Peyer's patch (tissue), 4 donors: ENCODE measurements around the gene ZBTB16. TPM values are rescaled to one million over a fixed set of nuclear protein-coding genes. Genes with fewer than 3 reads are reported as not detected.

Source experiments
- DNase-seq, 3 donors: peaks; one replicate each; pipeline ENCODE4 v3.0.0-alpha.2; 2017 to 2019
- H3K27ac ChIP-seq, 4 donors: fragments of 200-600 bp; sonication (generic); one replicate each; pipeline ENCODE4 v1.5.1; 2016 to 2019
- H3K27me3 ChIP-seq, 2 donors: fragments of 200-600 bp; sonication (generic); one replicate each; pipeline ENCODE4 v1.5.1; 2019
- H3K36me3 ChIP-seq, 3 donors: fragments of 200-600 bp; sonication (generic); one replicate each; pipeline ENCODE4 v1.5.1; 2016 to 2019
- H3K4me1 ChIP-seq, 4 donors: fragments of 200-600 bp; sonication (generic); one replicate each; pipeline ENCODE4 v1.5.1; 2016 to 2019
- H3K4me3 ChIP-seq, 4 donors: fragments of 200-600 bp; sonication (generic); 1 replicate in 3 of 4; 2 replicates in 1 of 4; pipeline ENCODE4 v1.5.1; 2016 to 2019; ENCODE audit warnings: mild to moderate bottlenecking in 1 of 4
- H3K9me3 ChIP-seq, 4 donors: fragments of 200-600 bp; sonication (generic); one replicate each; pipeline ENCODE4 v1.5.1; 2016 to 2019; ENCODE audit warnings: mild to moderate bottlenecking in 1 of 4
- POLR2A ChIP-seq, 2 donors: fragments of 450-650 bp; IDR thresholded peaks; one replicate each; pipeline ENCODE4 v1.5.1; 2017; ENCODE audit warnings: antibody characterized with exemption in 2 of 2, mild to moderate bottlenecking in 2 of 2, moderate library complexity in 2 of 2
- total RNA-seq, 4 donors: library from RNA; depleted of rRNA; stranded (reverse); fragments of >200 nt; gene quantifications; one replicate each; pipeline ENCODE4 v1.1.0, GENCODE V29; 2016
- TF ChIP-seq, protein P1 (sequence below), 6 experiments: fragments of 450-650 bp in 4 of 6; fragments of 200-600 bp in 2 of 6; sonication (generic) in 1 of 6; IDR thresholded peaks; one replicate each; pipeline ENCODE4 v1.5.1; 2017 to 2019; ENCODE audit warnings: antibody characterized with exemption in 6 of 6, mild to moderate bottlenecking in 3 of 6, moderate library complexity in 1 of 6

The ZBTB16 gene
- total RNA-seq, 4 donors from 2014 or later: 84.8 to 257 (median 155) TPM

DNA sequence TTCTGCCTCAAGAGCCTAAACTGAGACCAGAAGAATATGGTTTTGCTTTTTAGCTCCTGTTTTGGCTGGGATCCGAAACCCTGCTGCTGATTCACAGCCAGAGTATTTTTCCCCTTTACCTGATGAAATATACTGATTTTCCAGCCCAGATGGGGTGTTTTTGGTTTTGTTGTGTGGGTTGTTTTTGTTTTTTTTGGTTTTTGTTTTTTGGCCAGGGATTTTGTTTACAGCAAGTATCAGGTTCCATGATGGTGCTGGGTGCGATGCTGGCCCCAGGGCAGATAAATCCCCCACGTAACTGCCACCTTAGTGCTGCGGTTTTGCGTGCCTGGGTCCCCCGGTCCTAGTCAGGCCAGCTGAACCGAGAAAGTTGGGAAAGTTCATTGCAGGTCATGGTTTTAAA is 103.7 kb downstream of the ZBTB16 start:
- DNase-seq: no peak
- Histone ChIP-seq H3K4me3 (peak overlapping the region in 2 of 4 donors; percentile 2 to 3), H3K27ac (peak overlapping the region; percentile 77 to 97 (median 92)), H3K27me3 (no peaks in the 10 kb centered on the region), H3K4me1 (peaks cover 27 to 85% (median 67%) of the 10 kb centered on the region in 4 donors), H3K9me3 (no peaks in the 10 kb centered on the region), H3K36me3 (peaks cover 0 to 1% (median 0%) of the 10 kb centered on the region in 3 donors)
- TF ChIP-seq POLR2A (IDR thresholded peaks at IDR 0.05): no peak
- TF ChIP-seq, protein P1, sequence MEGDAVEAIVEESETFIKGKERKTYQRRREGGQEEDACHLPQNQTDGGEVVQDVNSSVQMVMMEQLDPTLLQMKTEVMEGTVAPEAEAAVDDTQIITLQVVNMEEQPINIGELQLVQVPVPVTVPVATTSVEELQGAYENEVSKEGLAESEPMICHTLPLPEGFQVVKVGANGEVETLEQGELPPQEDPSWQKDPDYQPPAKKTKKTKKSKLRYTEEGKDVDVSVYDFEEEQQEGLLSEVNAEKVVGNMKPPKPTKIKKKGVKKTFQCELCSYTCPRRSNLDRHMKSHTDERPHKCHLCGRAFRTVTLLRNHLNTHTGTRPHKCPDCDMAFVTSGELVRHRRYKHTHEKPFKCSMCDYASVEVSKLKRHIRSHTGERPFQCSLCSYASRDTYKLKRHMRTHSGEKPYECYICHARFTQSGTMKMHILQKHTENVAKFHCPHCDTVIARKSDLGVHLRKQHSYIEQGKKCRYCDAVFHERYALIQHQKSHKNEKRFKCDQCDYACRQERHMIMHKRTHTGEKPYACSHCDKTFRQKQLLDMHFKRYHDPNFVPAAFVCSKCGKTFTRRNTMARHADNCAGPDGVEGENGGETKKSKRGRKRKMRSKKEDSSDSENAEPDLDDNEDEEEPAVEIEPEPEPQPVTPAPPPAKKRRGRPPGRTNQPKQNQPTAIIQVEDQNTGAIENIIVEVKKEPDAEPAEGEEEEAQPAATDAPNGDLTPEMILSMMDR (IDR thresholded peaks at IDR 0.05): no peak

DNA sequence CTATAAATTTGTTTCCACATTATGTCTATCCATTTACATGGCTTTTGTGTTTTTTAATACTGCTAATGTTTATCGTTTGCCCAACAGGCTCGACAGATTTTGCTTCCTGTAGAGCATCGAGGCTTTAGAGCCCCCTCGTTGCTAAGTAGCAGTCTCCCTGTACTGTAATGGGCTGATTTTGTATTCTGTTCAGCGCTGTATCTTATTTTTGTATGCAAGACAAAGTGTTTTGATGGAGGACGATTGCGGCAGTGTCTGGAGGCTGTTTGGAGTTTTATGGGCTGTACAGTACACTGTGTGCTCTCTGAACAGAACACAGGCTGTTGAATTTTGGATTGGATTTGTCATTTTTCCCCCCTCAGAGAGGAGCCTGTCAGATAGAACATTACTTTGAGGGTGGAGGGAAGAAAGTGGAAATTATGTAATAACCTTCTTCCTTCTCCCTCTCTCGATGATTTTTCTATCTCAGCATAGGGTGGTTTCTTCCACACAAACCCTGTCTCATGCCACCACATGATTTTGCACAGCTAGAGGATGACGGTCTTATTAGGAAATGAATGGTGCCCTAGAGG is 104.4 kb downstream of the ZBTB16 start:
- no peak for DNase-seq
- H3K36me3 ChIP-seq: no peaks in the 10 kb centered on the region
- TF ChIP-seq, protein P1 (IDR thresholded peaks at IDR 0.05): no peak
- no peak for TF ChIP-seq POLR2A (IDR thresholded peaks at IDR 0.05)

DNA sequence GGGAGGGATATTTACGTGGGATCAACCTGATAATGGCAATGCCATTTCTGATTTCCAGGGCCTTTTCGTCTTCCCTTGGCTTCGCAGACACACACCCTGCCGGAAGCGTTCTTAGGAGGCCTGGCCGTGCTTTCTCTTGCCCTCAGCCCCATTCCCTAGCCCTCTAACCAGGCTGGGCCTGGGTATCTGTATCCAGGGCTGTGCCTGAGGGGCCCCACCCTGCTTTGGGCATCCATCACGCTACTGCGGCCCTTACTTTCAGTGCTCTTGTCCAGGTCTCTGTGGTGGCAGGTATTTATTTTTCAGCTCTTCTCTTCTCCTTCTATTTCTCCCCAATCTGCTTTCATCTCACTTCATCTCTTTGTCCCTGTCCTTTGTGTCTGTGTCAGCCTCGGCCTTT is 105.0 kb downstream of the ZBTB16 start:
- H3K27me3 ChIP-seq: no peaks in the 10 kb centered on the region
- TF ChIP-seq, protein P1 (IDR thresholded peaks at IDR 0.05): no peak
- TF ChIP-seq POLR2A (IDR thresholded peaks at IDR 0.05): no peak
- no peak overlapping the region for H3K4me3 ChIP-seq
- no peaks in the 10 kb centered on the region for H3K9me3 ChIP-seq
- H3K4me1 ChIP-seq: peaks cover 30 to 91% (median 66%) of the 10 kb centered on the region in 4 donors
- H3K27ac ChIP-seq: peak overlapping the region; percentile 77 to 97 (median 92)
- H3K36me3 ChIP-seq: no peaks in the 10 kb centered on the region
- DNase-seq: no peak

More for the DNA sequence above, 104.4 kb downstream of the ZBTB16 start:
- Histone ChIP-seq H3K27me3 (no peaks in the 10 kb centered on the region), H3K4me3 (peak overlapping the region in 1 of 4 donors; percentile 2), H3K27ac (peak overlapping the region; percentile 77 to 97 (median 92)), H3K4me1 (peaks cover 31 to 91% (median 67%) of the 10 kb centered on the region in 4 donors), H3K9me3 (no peaks in the 10 kb centered on the region)

DNA sequence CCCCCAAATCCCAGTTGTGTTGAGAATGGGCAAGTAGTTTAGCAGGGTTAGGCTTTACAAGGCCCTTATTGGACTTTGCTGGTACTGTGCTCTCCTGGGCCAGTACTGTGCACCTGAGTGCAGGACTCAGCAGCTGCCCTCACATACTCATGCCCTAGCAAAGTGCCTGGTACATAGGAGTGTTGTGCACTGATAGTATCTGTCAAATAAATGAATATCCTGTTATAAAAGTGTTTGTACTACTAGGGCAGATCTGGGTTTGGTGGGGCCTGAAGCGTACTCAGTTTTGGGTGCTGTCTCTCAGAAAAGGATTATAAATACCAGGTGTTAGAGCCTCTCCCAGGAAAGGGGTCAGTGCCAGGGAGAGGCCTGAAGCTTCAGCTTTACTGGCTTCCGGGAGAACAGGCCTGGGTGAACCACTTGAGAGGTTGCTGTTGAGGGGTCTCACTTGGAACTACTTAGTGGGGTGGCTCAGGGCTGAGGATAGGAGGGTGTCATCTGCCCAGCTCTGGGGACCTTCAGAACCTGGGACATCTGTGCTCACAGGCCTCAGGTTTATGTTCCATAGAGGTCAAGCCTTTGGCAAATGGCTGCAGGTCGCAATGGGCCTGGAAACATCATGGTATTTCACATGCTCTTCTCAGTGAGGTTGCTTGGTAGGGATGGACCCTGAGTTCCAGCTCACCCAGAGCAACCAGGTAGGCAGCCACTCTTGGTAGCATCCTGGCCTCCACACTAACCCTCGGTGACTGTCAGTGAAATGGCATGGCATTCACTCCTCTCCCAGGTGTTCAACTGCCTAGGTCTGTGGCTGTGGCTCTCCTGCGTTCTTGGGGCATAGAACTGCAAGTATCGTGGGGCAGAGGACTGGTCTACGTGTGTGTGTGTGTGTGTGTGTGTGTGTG is 106.1 kb downstream of the ZBTB16 start:
- H3K27ac ChIP-seq: peak overlapping the region; percentile 77 to 97 (median 92)
- no peak for DNase-seq
- H3K36me3 ChIP-seq: no peaks in the 10 kb centered on the region
- peaks cover 28 to 92% (median 68%) of the 10 kb centered on the region in 4 donors for H3K4me1 ChIP-seq
- no peaks in the 10 kb centered on the region for H3K9me3 ChIP-seq
- no peaks in the 10 kb centered on the region for H3K27me3 ChIP-seq
- H3K4me3 ChIP-seq: no peak overlapping the region
- TF ChIP-seq, protein P1 (IDR thresholded peaks at IDR 0.05): no peak
- TF ChIP-seq POLR2A (IDR thresholded peaks at IDR 0.05): no peak

DNA sequence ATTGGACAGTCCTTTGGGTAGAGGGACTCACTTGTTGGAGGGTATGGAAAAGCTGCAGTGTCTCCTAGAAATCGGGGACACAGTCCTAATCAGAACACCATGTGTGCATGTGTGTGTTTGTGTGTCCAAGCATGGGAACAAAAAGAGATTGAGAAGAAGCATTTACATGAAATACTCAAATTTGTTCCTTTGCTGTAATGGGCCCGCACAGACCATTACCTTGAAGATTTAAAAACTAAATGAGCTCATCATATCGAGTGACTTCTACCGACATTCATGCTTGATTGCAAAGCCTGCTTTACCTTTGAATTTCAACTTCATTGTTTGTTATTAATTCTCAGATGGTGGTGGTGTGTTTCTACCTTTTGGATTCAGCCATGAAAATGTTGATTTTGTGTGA is 106.9 kb downstream of the ZBTB16 start:
- Histone ChIP-seq H3K4me1 (peaks cover 24 to 92% (median 65%) of the 10 kb centered on the region in 4 donors), H3K27ac (peak overlapping the region; percentile 77 to 97 (median 92)), H3K27me3 (no peaks in the 10 kb centered on the region), H3K4me3 (no peak overlapping the region), H3K36me3 (no peaks in the 10 kb centered on the region), H3K9me3 (no peaks in the 10 kb centered on the region)
- no peak for DNase-seq
- TF ChIP-seq POLR2A (IDR thresholded peaks at IDR 0.05): no peak
- TF ChIP-seq, protein P1 (IDR thresholded peaks at IDR 0.05): no peak
